LHCN-M2 (cell line): Measurements from ENCODE around the gene TBC1D22A. TPM values are rescaled to one million over a fixed set of nuclear protein-coding genes. Genes with fewer than 3 reads are reported as not detected.

Source experiments
- DNase-seq: peaks from one replicate; pipeline ENCODE4 v3.0.0-alpha.2; 2012; ENCODE audit warnings: low read depth
- total RNA-seq: library from RNA; depleted of rRNA; stranded (reverse); fragments of >200 nt; gene quantifications from 2 replicates; pipeline ENCODE4 v1.2.3, GENCODE V29; 2014

Gene TBC1D22A
- total RNA-seq, 1 experiment from 2014 or later, result 13.1 TPM

DNA sequence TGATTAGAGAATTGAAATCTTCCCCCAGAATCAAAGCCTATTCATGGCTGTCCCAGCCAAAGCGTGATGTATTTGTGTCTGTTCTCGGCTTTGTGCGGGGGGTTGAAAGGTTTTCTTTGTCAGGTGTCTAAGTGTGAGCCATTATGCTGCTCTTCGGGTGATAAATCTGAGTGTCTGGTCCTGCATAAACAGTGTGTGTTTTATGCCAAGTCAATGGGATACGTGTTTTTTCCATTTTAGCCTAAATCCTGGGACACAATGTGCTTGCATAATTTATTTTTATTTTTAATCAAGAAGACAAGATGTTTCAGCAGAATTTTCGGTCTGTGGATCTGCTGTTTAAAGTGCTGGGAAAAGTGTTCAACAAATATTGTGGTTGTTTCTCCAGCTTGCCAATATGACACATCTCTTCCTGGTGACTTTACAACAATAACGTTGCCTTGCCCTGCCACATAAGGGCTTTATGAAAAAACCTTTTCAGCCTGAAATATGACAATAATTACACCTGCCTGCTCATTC is 267.8 kb downstream of the TBC1D22A start:
- no peak for DNase-seq

DNA sequence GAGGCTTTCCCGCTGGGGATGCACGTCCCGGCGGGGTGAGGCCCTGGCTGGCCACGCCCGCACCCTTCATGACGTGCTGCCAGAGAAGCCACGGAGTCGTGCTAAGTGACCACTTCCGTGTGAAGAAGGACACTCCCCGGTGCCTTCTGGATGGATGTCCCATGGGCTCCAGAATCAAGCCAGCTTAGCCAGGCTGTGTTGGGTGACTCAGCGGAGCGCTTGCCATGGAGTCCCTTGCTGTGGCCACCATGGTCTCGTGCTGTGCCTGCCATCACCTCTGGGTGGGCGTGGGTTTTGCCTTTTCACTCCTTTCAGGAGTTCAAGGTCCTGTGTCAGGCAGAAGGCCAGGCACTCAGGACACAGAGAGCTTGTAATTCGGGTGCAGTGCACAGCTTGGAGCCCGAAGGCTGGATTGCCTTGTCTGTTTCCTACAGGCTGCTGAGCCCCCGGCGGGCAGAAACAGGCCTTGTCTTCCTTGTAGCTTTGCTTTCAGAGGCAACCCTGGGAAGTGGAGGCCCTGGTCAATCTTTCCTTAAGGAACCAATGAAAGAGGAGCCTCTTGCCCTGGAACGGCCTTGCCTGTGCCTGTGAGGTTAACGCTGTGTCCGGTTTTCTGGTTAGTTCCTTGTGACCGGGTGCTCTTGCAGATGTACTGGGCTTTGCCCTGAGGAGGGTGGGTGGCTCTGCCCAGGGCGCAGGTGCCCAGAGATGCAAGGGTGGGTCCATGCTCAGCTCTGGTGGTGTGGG is 268.6 kb downstream of the TBC1D22A start:
- DNase-seq, result no peak

GRCh38 chr22:47031628-47031915 is 269.1 kb downstream of the TBC1D22A start:
- DNase-seq, result no peak

GRCh38 chr22:47032091-47032943 is 269.9 kb downstream of the TBC1D22A start:
- DNase-seq, result no peak

GRCh38 chr22:47032956-47033647 is 270.7 kb downstream of the TBC1D22A start:
- no peak for DNase-seq

DNA sequence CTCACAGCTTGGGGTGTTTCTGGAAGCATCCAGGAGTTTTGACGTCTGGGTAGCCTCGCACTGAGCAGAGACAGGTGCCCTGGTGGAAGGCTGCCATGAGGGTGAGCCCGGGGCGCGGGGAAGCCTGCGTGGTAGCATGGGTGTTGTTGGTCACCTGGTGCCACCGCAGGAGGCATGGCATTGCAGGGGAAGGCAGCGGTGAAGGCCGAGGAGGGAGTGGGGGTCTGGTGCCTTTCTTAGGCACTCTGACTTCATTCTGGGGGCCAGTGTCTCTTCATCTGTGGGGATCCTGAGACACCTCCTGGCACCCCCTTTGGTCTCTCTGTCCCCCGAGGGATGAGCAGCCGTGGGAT is 271.2 kb downstream of the TBC1D22A start:
- DNase-seq, result no peak

DNA sequence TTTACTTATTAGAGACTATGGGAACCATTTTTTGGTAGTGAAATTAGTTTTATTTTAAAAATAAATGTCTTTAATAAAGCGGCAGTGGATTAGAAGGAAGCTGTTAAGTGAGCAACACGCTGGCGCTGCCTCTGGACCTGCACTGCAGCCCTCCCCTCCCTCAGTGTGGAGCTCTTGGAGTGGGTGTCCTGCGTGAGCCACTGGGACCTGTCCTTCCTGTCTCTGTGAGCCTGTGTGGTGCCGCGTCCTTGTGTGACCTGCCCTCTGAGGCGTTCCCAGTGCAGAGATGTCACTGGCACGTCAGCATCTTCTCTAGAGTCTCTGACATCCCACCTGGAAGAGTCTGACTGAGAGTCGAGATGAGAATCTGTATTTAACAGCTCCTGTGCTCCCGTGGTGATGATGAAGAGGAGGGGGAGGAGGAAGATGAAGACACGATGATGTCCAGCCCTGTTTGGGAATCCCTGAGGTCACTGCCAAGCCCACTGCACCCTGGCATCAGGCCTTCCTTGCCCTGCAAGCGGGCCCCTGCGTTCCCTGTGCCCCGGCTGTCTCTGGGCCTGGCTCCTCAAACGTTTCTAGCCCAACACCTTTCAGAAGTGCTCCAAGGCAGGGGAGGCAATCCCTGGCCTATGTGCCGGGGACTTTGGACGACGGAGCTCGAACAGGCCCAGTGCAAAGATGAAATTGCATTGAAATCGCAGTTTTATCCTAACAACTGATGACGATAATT is 271.8 kb downstream of the TBC1D22A start:
- DNase-seq, result no peak

DNA sequence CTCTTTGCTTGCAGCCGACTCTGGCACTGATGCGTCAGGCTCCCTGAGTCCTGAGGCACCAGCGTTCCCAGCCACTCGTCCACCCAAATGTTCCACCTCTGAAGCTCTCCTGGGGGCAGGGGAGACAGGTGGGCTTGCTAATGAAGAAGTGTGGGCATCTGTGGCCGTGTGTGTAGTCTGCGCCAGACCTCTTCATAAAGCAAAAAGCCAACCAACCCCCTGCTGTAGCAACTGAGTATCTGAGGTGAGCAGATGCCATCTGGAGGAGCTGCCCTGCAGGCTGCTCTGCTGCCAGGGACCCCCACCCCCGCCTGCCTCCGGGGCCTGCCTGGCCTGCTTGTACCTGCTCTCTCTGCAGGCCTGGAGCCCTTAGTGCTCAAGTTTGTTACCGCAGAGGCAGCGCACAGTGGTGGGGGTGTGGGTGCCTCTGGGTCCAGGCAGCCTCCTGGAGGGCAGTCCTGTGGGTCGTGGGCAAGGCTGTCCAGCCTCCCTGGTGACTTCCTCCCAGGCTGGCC is 272.5 kb downstream of the TBC1D22A start:
- DNase-seq, result no peak

GRCh38 chr22:47035425-47035881 is 273.0 kb downstream of the TBC1D22A start:
- DNase-seq, result no peak

GRCh38 chr22:47036352-47036751 is 273.9 kb downstream of the TBC1D22A start:
- no peak for DNase-seq

DNA sequence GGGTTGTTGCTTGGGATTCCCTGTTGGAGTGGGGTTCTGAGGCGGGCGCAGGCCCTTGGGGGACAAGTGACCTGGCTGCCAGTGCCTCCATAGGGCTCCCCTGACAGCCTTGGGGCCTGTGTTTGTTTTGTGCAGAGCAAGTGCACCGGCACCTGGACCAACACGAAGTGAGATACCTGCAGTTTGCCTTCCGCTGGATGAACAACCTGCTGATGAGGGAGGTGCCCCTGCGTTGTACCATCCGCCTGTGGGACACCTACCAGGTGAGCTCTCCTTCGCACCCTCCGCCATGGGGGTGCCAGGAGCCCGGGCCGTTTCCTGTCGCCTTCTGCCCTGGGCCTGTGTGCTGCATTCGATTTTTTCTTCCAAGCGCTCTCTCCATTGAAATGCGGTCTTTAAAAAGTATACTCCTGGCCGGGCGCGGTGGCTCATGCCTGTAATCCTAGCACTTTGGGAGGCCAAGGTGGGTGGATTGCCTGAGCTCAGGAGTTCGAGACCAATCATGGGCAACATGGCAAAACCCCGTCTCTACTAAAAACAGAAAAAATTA is 274.6 kb downstream of the TBC1D22A start:
- no peak for DNase-seq

GRCh38 chr22:47038206-47038835 is 275.9 kb downstream of the TBC1D22A start:
- no peak for DNase-seq

- DNase-seq, result no peak
Observed at GRCh38 chr22:47039356-47039755, 276.9 kb downstream of the TBC1D22A start.

DNA sequence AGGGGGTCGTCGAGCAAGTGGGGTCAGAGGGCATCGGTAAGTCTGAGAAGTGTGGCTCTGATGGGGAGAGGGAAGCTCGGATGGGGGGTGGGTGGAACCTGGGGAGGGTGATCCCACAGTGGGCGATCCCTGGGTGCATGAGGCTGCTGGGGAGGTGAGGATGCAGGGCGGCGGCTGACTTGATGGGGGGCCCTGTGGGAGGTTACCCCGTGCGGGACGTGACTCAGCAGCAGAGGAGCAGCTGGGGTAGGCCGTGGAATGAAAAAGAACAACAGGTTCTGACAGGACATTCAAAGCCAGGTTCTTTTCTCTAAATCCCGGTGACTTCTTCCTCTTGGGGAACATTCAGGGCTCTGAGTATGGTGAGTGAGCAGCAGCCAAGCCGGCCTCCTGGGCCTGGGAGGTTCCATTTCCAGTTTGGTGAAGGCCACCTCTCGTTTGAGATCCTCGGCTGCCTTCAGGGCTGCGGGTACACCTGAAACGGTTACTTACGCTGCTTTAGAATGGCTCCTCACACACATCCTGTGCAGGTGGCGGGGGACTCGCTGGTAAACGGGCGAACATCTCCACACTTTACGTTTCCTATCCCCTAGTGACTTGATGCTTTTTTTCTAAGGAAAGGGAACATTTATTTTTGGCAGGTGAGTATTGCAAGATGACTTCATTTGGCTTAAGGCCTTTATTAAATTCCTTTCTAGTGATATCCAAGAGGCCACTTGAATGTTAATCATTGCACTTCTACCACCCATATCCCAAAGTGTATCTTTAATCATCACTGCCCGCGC is 278.2 kb downstream of the TBC1D22A start:
- no peak for DNase-seq

GRCh38 chr22:47041271-47042115 is 279.0 kb downstream of the TBC1D22A start:
- no peak for DNase-seq

- no peak for DNase-seq
Observed at GRCh38 chr22:47042116-47042825, 279.8 kb downstream of the TBC1D22A start.

GRCh38 chr22:47042861-47043496 is 280.5 kb downstream of the TBC1D22A start:
- no peak for DNase-seq
